Mammary epithelial cell (primary cell): Measurements from ENCODE around the gene DERL3.

ENCODE experiments used
- CTCF ChIP-seq, 2 donors: IDR thresholded peaks in 1 of 2; conservative IDR thresholded peaks in 1 of 2; 2 replicates each; pipeline ENCODE4 v1.5.1; 2011 to 2012; ENCODE audit warnings: inconsistent platforms in 2 of 2, low read length in 2 of 2, mild to moderate bottlenecking in 2 of 2, control low read depth in 1 of 2, low read depth in 1 of 2; ENCODE audit not compliant: insufficient read depth in 1 of 2; ENCODE audit errors: extremely low read depth in 1 of 2
- EZH2 ChIP-seq: IDR thresholded peaks from 2 replicates; pipeline ENCODE4 v1.6.1; 2012; ENCODE audit warnings: low read length, inconsistent platforms, borderline replicate concordance

GRCh38 chr22:23844739-23845202 lies 6.0 kb upstream of the DERL3 start:
- no peak for TF ChIP-seq CTCF (conservative IDR thresholded peaks at IDR 0.05 in 1 of 2, IDR thresholded peaks at IDR 0.05 in 1 of 2; ENCODE audit: extremely low read depth in 1 of 2, insufficient read depth in 1 of 2, low read depth in 1 of 2, low read length in 2 of 2)
- TF ChIP-seq EZH2, result no peak
